ENCODE measurements around the gene PCED1B. TPM values are rescaled to one million over a fixed set of nuclear protein-coding genes. Genes with fewer than 3 reads are reported as not detected.

PCED1B gene
- total and polyA plus RNA-seq, 2 experiments from 2014 or later: 0.45 to 0.80 TPM

GRCh38 chr12:47065546-47065945 lies 13.9 kb upstream of the PCED1B start:
- Histone ChIP-seq H3K27ac (no peak overlapping the region), H3K27me3 (no peaks in the 10 kb centered on the region), H3K36me3 (no peaks in the 10 kb centered on the region), H3K4me3 (no peak overlapping the region), H3K4me1 (ENCODE audit: low read depth) (no peaks in the 10 kb centered on the region), H3K9me3 (ENCODE audit: low read depth) (no peaks in the 10 kb centered on the region)
- no peak for TF ChIP-seq CTCF (IDR thresholded peaks at IDR 0.05; ENCODE audit: low read depth, low read length)
- DNase-seq (ENCODE audit: low read depth in 1 of 2, low spot score in 1 of 2): no peak

GRCh38 chr12:47066278-47067025 lies 13.0 kb upstream of the PCED1B start:
- no peaks in the 10 kb centered on the region for H3K9me3 ChIP-seq (ENCODE audit: low read depth)
- no peaks in the 10 kb centered on the region for H3K27me3 ChIP-seq
- H3K4me3 ChIP-seq: no peak overlapping the region
- peak in 1 of 2 donors; percentile 45 for DNase-seq (ENCODE audit: low read depth in 1 of 2, low spot score in 1 of 2)
- no peaks in the 10 kb centered on the region for H3K4me1 ChIP-seq (ENCODE audit: low read depth)
- no peak for TF ChIP-seq CTCF (IDR thresholded peaks at IDR 0.05; ENCODE audit: low read depth, low read length)
- H3K27ac ChIP-seq: no peak overlapping the region
- no peaks in the 10 kb centered on the region for H3K36me3 ChIP-seq

DNA sequence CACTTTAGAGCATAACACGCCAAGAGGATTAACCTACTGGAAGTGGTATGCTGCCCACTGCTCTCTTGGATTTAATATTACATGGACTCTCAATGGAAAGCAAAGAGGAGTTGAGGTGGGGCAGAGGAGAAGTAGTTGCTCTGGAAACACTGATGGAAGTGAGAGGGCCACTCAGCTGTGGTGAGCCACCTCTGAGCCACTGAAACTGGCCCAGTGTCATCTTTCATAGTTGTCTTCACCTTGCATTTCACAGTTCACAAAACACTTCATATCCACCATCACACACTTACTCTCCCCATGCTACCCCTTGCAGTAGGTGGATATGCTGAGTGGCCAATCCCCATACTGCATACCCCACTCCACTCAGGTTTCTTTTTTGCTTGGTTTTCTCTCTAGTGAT lies 12.2 kb upstream of the PCED1B start:
- no peak for TF ChIP-seq CTCF (IDR thresholded peaks at IDR 0.05; ENCODE audit: low read depth, low read length)
- DNase-seq (ENCODE audit: low read depth in 1 of 2, low spot score in 1 of 2): no peak
- H3K36me3 ChIP-seq: no peaks in the 10 kb centered on the region
- H3K27ac ChIP-seq: no peak overlapping the region
- no peaks in the 10 kb centered on the region for H3K4me1 ChIP-seq (ENCODE audit: low read depth)
- H3K4me3 ChIP-seq: no peak overlapping the region
- H3K27me3 ChIP-seq: no peaks in the 10 kb centered on the region
- no peaks in the 10 kb centered on the region for H3K9me3 ChIP-seq (ENCODE audit: low read depth)

GRCh38 chr12:47067771-47068431 lies 11.5 kb upstream of the PCED1B start:
- Histone ChIP-seq H3K9me3 (ENCODE audit: low read depth) (no peaks in the 10 kb centered on the region), H3K4me3 (no peak overlapping the region), H3K4me1 (ENCODE audit: low read depth) (no peaks in the 10 kb centered on the region), H3K27ac (no peak overlapping the region), H3K27me3 (no peaks in the 10 kb centered on the region), H3K36me3 (no peaks in the 10 kb centered on the region)
- TF ChIP-seq CTCF (IDR thresholded peaks at IDR 0.05; ENCODE audit: low read depth, low read length): no peak
- no peak for DNase-seq (ENCODE audit: low read depth in 1 of 2, low spot score in 1 of 2)

DNA sequence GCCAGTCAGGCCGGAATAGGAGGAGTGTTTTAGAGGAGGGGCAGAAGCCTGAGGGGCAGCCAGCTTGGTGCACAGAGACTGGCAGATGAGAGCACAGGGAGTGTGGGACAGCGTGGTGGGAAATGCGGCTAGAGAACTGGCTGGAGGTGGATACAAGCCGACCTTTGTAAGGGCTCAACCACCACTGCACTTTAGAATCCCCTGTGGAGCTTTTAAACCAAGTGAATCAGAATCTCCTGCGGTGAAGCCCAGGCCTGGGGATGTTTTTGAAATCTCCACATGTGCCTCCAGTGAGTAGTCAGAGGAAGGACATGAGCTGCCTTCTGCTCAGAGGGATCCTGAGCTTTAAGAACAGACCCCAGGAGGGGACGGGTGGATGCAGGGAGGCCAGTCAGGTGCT lies 10.9 kb upstream of the PCED1B start:
- TF ChIP-seq CTCF (IDR thresholded peaks at IDR 0.05; ENCODE audit: low read depth, low read length): no peak
- Histone ChIP-seq H3K9me3 (ENCODE audit: low read depth) (no peaks in the 10 kb centered on the region), H3K27ac (no peak overlapping the region), H3K4me3 (no peak overlapping the region), H3K4me1 (ENCODE audit: low read depth) (no peaks in the 10 kb centered on the region), H3K36me3 (no peaks in the 10 kb centered on the region), H3K27me3 (no peaks in the 10 kb centered on the region)
- DNase-seq (ENCODE audit: low read depth in 1 of 2, low spot score in 1 of 2): no peak

Measured in cardiac muscle cell (in vitro differentiated cells and primary cell).